ENCODE data around the gene TOP3A. TPM values are rescaled to one million over a fixed set of nuclear protein-coding genes. Genes with fewer than 3 reads are reported as not detected.

Gene TOP3A
- total RNA-seq, 2 experiments from 2014 or later: 21.5 to 24.8 TPM

DNA sequence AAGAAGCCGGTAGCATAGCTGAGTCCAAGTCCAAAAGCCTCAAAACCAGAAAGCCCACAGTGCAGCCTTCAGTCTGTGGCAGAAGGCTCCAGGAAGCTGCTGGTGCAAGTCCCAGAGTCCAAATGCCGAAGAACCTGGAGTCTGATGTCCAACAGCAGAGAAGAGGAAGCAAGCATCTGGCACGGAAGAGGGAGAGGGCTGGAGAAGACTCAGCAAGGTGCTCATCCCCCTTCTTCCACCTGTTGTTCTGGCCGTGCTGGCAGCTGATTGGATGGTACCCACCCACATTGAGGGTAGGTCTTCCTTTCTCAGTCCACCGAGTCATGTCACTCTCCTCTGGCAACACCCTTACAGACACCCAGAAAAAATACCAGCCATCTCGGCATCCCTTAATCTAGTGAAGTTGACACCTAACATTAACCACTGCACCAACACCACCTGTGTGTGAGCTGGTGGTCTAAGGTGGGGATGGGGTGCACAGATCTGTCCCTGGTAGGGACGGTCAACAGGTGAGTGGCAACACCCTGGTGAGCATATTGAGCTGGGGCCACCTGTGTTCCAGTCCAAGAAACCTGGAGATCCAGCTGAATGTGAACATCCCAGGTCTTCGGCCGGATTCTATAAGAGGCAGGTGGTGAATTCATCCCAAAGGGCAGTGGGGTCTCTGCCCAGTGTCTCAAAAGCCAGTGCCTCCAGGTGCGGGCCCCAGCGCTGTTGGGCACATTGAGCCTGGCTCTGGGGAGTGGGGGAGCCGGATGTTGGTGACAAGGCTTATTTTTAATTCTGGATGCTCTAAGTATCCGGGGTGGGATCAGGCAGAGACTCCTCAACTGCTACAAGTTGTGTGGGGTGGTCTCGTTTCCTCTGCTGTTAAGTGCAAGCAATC lies 44.5 kb downstream of the TOP3A start:
- Mint-ChIP-seq H3K9me3 (no peaks in the 10 kb centered on the region), H3K27me3 (no peaks in the 10 kb centered on the region), H3K36me3 (ENCODE audit: low read depth) (peaks cover 5% of the 10 kb centered on the region), H3K4me3 (no peak overlapping the region), H3K4me1 (ENCODE audit: low read depth) (no peaks in the 10 kb centered on the region), H3K27ac (peak overlapping the region; percentile 30)
- DNase-seq (no peak), ATAC-seq (ENCODE audit: poor library complexity) (no peak)
- H3K27ac ChIP-seq (ENCODE audit: low read depth in 1 of 2, low read length in 2 of 2): no peak overlapping the region
- no peak overlapping the region for H3K4me3 ChIP-seq (ENCODE audit: low read length)
- no peaks in the 10 kb centered on the region for H3K9me3 ChIP-seq (ENCODE audit: control insufficient read depth in 1 of 2, insufficient read depth in 1 of 2, low read length in 2 of 2)
- H3K36me3 ChIP-seq (ENCODE audit: insufficient read depth, low read length): peaks cover 16% of the 10 kb centered on the region
- intact Hi-C loops (cut with DNase I, micrococcal nuclease): no loop called here
- no peaks in the 10 kb centered on the region for H3K27me3 ChIP-seq (ENCODE audit: control insufficient read depth in 1 of 2, insufficient read depth in 2 of 2, low read length in 2 of 2)
- H3K4me1 ChIP-seq (ENCODE audit: insufficient read depth, low read length): peaks cover 9% of the 10 kb centered on the region
- CTCF ChIA-PET: no interaction called here
- POLR2A ChIA-PET: no interaction called here
- no peak for TF ChIP-seq CTCF (IDR thresholded peaks at IDR 0.05)

DNA sequence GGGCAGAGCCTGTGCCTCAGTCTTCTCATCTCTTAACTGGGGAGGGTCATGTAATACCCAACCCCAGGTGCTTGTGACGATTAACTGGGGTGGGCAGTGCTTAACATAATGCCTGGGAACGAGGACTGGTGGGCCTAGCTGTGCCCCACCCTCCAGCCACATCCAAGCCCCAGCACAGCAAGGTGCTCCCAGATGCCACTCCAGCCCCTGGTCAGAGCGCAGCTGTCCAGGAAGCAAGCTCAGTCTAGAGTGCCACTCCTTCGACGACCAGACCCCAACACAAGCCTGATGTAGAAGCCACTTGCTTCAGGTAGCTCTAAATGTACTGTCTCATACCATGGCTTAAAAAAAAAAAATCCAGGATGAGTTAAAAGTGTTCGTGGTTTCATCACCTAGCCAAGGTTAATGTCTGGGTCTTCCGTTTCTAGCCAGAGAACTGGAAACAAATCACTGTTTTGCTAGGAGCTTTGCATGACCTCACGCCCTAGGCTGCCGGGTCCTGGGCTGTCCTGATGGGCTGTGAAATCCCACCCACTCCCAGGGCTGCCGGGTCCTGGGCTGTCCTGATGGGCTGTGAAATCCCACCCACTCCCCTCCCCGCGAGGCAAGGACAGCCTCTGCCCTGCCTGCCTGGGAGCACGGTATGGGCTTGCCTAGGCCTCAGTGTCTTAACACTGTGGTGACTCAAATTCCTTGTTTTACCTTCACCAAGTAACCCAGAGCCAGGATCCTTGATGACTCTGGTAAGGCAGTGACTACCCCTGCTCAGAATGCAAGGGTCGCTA lies 46.7 kb downstream of the TOP3A start:
- Mint-ChIP-seq H3K4me1 (ENCODE audit: low read depth) (peaks cover 3% of the 10 kb centered on the region), H3K36me3 (ENCODE audit: low read depth) (peaks cover 8% of the 10 kb centered on the region), H3K27me3 (no peaks in the 10 kb centered on the region), H3K9me3 (no peaks in the 10 kb centered on the region), H3K27ac (no peak overlapping the region), H3K4me3 (no peak overlapping the region)
- TF ChIP-seq CTCF (IDR thresholded peaks at IDR 0.05): no peak
- ChIA-PET POLR2A (no interaction called here), CTCF (no interaction called here)
- Histone ChIP-seq H3K4me1 (ENCODE audit: insufficient read depth, low read length) (peaks cover 9% of the 10 kb centered on the region), H3K36me3 (ENCODE audit: insufficient read depth, low read length) (peaks cover 24% of the 10 kb centered on the region), H3K27me3 (ENCODE audit: control insufficient read depth in 1 of 2, insufficient read depth in 2 of 2, low read length in 2 of 2) (no peaks in the 10 kb centered on the region), H3K9me3 (ENCODE audit: control insufficient read depth in 1 of 2, insufficient read depth in 1 of 2, low read length in 2 of 2) (no peaks in the 10 kb centered on the region), H3K4me3 (ENCODE audit: low read length) (no peak overlapping the region), H3K27ac (ENCODE audit: low read depth in 1 of 2, low read length in 2 of 2) (no peak overlapping the region)
- ATAC-seq (ENCODE audit: poor library complexity) (no peak), DNase-seq (no peak)
- intact Hi-C loops (cut with DNase I, micrococcal nuclease): no loop called here

DNA sequence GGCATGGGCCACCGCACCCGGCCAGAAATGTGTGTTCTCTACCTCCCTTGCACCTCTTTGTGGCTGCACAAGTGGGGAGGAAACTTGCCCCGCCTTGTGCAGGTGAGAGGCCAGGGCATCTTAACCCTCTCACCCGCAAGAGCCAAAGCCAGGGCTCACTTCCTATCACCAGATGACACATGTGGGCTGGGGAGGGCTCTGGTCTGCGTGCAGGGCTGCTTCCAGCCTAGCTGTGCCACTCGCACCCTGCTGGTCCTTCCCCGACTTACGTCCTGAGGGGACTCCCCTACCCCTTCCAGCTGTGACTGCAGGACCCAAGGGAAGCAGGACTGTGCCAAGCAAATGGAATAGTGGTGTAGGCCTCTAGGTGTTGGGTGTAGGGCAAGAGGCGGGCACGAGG lies 47.4 kb downstream of the TOP3A start:
- peak in 1 of 14 experiments; percentile 10 for DNase-seq

More for the DNA sequence above, 47.4 kb downstream of the TOP3A start:
- Histone ChIP-seq H3K36me3 (ENCODE audit: insufficient read depth, low read length) (peaks cover 24% of the 10 kb centered on the region), H3K27ac (ENCODE audit: low read depth in 1 of 2, low read length in 2 of 2) (no peak overlapping the region), H3K4me1 (ENCODE audit: insufficient read depth, low read length) (peaks cover 16% of the 10 kb centered on the region), H3K27me3 (ENCODE audit: control insufficient read depth in 1 of 2, insufficient read depth in 2 of 2, low read length in 2 of 2) (no peaks in the 10 kb centered on the region), H3K9me3 (ENCODE audit: control insufficient read depth in 1 of 2, insufficient read depth in 1 of 2, low read length in 2 of 2) (no peaks in the 10 kb centered on the region), H3K4me3 (ENCODE audit: low read length) (no peak overlapping the region)
- ATAC-seq (ENCODE audit: poor library complexity): no peak
- peaks cover 5% of the 10 kb centered on the region for H3K4me1 Mint-ChIP-seq (ENCODE audit: low read depth)
- ChIA-PET POLR2A (no interaction called here), CTCF (no interaction called here)
- intact Hi-C loops (cut with DNase I, micrococcal nuclease): no loop called here
- TF ChIP-seq CTCF (IDR thresholded peaks at IDR 0.05): no peak
- H3K36me3 Mint-ChIP-seq (ENCODE audit: low read depth): peaks cover 9% of the 10 kb centered on the region
- no peaks in the 10 kb centered on the region for H3K9me3 Mint-ChIP-seq
- no peak overlapping the region for H3K27ac Mint-ChIP-seq
- no peak overlapping the region for H3K4me3 Mint-ChIP-seq
- H3K27me3 Mint-ChIP-seq: no peaks in the 10 kb centered on the region
